Panc1 (cell line): ENCODE results near the gene RAD1. TPM values are rescaled to one million over a fixed set of nuclear protein-coding genes. Genes with fewer than 3 reads are reported as not detected.

Source experiments
- ATAC-seq: fragments of 200-7000 bp; cut with Tn5 transposase; 2 replicates; pipeline ENCODE4 v1.9.1; 2020; ENCODE audit warnings: mild to moderate bottlenecking, moderate library complexity
- BruUV-seq: library from RNA; stranded (reverse); fragments of 400-500 nt; replicated peaks from 2 replicates; lab custom pipeline; 2021; lab: Mats Ljungman, UMichigan
- CTCF ChIA-PET: fragments of 300-600 bp; sonication (Branson Sonifier 250); formaldehyde crosslinking; loops from one replicate; lab custom pipeline; 2022; ENCODE audit warnings: antibody characterized with exemption; lab: Charles Lee
- POLR2A ChIA-PET: fragments of 300-600 bp; sonication (Branson Sonifier 250); formaldehyde crosslinking; loops from one replicate; lab custom pipeline; 2022; ENCODE audit warnings: antibody characterized with exemption; lab: Charles Lee
- DNase-seq: peaks from one replicate; pipeline ENCODE4 v3.0.0-alpha.2; 2010; ENCODE audit warnings: low read depth, low spot score
- H3K27ac ChIP-seq: 2 replicates; pipeline ENCODE4 v1.5.1; 2011; ENCODE audit warnings: mild to moderate bottlenecking, low read length, inconsistent platforms
- H3K27me3 ChIP-seq: fragments of 200-500 bp; sonication (Bioruptor generic); 2 replicates; pipeline ENCODE4 v1.6.0; 2014; ENCODE audit warnings: low read length, inconsistent platforms; ENCODE audit not compliant: control insufficient read depth, insufficient read depth
- H3K36me3 ChIP-seq: fragments of 200-500 bp; sonication (Bioruptor generic); 2 replicates; pipeline ENCODE4 v1.5.1; 2014; ENCODE audit warnings: inconsistent platforms, mild to moderate bottlenecking, low read length, moderate library complexity; ENCODE audit not compliant: control insufficient read depth, insufficient read depth
- H3K4me1 ChIP-seq: 2 replicates; pipeline ENCODE4 v1.5.1; 2011; ENCODE audit warnings: inconsistent platforms, mild to moderate bottlenecking, low read length, moderate library complexity; ENCODE audit not compliant: control insufficient read depth, insufficient read depth
- H3K4me3 ChIP-seq, 2 experiments: 2 replicates each; pipeline ENCODE4 v1.5.1; 2011 to 2012; ENCODE audit warnings: low read depth in 2 of 2, low read length in 2 of 2, mild to moderate bottlenecking in 2 of 2, inconsistent platforms in 1 of 2, moderate library complexity in 1 of 2
- H3K9me3 ChIP-seq: fragments of 200-500 bp; sonication (Bioruptor generic); 2 replicates; pipeline ENCODE4 v1.5.1; 2014; ENCODE audit warnings: low read depth, mild to moderate bottlenecking, inconsistent platforms, low read length, moderate library complexity; ENCODE audit not compliant: control insufficient read depth, insufficient read depth
- POLR2AphosphoS5 ChIP-seq: IDR thresholded peaks from 2 replicates; pipeline ENCODE4 v1.6.1; 2012; ENCODE audit warnings: mild to moderate bottlenecking, low read depth, low read length, moderate library complexity
- SIN3A ChIP-seq: IDR thresholded peaks from 2 replicates; pipeline ENCODE4 v1.6.1; 2012; ENCODE audit warnings: low read depth, mild to moderate bottlenecking, low read length, moderate library complexity, borderline replicate concordance; ENCODE audit not compliant: insufficient read depth
- TCF7L2 ChIP-seq: IDR thresholded peaks from 2 replicates; pipeline ENCODE4 v1.6.1; 2011; ENCODE audit warnings: mild to moderate bottlenecking, low read depth, low read length, inconsistent platforms
- in situ Hi-C: cut with HindIII; loops from 2 replicates; pipeline ENCODE4 v1.10.0; 2016; ENCODE audit warnings: low sequenced_read_pairs, low pct_unique_long_range_greater_than_20kb
- intact Hi-C: fragments of 100-400 bp; cut with micrococcal nuclease; formaldehyde crosslinking; loops from one replicate; pipeline ENCODE4 v1.10.0; 2022; ENCODE audit not compliant: unreplicated experiment
- total RNA-seq: library from RNA; stranded (reverse); gene quantifications from one replicate; pipeline ENCODE4 v1.2.1, GENCODE V29; 2021; ENCODE audit not compliant: unreplicated experiment
- TF ChIP-seq, protein P1 (sequence below): fragments of 450-650 bp; IDR thresholded peaks from 2 replicates; pipeline ENCODE4 v1.5.1; 2017; ENCODE audit warnings: mild to moderate bottlenecking
- TF ChIP-seq, protein P2 (sequence below), 2 experiments: IDR thresholded peaks; 2 replicates each; pipeline ENCODE4 v1.6.1; 2011 to 2012; ENCODE audit warnings: low read depth in 2 of 2, control low read depth in 1 of 2, low read length in 1 of 2, mild to moderate bottlenecking in 1 of 2, moderate library complexity in 1 of 2; ENCODE audit not compliant: insufficient read depth in 1 of 2

Gene RAD1
- total RNA-seq, 1 experiment from 2014 or later = 31.8 TPM

DNA sequence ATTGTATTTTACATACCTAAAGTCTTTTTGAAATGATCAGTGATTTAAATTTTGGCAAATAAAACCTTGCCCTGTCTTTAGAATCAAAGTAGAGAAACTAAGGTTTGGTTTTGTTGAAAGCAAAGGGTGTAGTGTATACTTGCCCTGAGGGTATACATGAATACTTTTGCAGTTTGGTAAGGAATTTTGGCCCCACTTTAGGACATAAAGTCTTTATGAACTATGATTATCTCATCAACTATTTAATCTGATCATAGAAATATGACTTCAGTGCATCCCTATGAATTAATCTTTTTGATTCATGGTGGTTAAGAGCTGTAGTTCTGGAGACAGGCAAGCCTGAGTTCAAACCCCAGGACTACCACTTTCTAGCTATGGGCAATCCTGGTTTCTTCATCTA, 17.7 kb downstream of the RAD1 start:
- no peaks in the 10 kb centered on the region for H3K4me1 ChIP-seq
- intact Hi-C loops = loop anchor here (1.0 to 10.0 kb wide), 3 partner anchors 243 to 411 kb away; partner anchors contain the start of gene RAI14
- POLR2A ChIA-PET = no interaction called here
- ATAC-seq (no peak), DNase-seq (no peak)
- no peaks in the 10 kb centered on the region for H3K27me3 ChIP-seq
- in situ Hi-C loops = no loop called here
- no peaks in the 10 kb centered on the region for H3K36me3 ChIP-seq
- TF ChIP-seq, protein P1, sequence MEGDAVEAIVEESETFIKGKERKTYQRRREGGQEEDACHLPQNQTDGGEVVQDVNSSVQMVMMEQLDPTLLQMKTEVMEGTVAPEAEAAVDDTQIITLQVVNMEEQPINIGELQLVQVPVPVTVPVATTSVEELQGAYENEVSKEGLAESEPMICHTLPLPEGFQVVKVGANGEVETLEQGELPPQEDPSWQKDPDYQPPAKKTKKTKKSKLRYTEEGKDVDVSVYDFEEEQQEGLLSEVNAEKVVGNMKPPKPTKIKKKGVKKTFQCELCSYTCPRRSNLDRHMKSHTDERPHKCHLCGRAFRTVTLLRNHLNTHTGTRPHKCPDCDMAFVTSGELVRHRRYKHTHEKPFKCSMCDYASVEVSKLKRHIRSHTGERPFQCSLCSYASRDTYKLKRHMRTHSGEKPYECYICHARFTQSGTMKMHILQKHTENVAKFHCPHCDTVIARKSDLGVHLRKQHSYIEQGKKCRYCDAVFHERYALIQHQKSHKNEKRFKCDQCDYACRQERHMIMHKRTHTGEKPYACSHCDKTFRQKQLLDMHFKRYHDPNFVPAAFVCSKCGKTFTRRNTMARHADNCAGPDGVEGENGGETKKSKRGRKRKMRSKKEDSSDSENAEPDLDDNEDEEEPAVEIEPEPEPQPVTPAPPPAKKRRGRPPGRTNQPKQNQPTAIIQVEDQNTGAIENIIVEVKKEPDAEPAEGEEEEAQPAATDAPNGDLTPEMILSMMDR = no peak
- TF ChIP-seq, protein P2, sequence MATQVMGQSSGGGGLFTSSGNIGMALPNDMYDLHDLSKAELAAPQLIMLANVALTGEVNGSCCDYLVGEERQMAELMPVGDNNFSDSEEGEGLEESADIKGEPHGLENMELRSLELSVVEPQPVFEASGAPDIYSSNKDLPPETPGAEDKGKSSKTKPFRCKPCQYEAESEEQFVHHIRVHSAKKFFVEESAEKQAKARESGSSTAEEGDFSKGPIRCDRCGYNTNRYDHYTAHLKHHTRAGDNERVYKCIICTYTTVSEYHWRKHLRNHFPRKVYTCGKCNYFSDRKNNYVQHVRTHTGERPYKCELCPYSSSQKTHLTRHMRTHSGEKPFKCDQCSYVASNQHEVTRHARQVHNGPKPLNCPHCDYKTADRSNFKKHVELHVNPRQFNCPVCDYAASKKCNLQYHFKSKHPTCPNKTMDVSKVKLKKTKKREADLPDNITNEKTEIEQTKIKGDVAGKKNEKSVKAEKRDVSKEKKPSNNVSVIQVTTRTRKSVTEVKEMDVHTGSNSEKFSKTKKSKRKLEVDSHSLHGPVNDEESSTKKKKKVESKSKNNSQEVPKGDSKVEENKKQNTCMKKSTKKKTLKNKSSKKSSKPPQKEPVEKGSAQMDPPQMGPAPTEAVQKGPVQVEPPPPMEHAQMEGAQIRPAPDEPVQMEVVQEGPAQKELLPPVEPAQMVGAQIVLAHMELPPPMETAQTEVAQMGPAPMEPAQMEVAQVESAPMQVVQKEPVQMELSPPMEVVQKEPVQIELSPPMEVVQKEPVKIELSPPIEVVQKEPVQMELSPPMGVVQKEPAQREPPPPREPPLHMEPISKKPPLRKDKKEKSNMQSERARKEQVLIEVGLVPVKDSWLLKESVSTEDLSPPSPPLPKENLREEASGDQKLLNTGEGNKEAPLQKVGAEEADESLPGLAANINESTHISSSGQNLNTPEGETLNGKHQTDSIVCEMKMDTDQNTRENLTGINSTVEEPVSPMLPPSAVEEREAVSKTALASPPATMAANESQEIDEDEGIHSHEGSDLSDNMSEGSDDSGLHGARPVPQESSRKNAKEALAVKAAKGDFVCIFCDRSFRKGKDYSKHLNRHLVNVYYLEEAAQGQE (IDR thresholded peaks at IDR 0.05; ENCODE audit: insufficient read depth in 1 of 2, low read depth in 2 of 2, low read length in 1 of 2) = no peak
- no peak for TF ChIP-seq SIN3A
- no peak for TF ChIP-seq TCF7L2
- no peak for TF ChIP-seq POLR2AphosphoS5
- H3K4me3 ChIP-seq = no peak overlapping the region
- CTCF ChIA-PET = interaction anchor here (0.8 kb wide), 1 partner anchor 374 kb away, joined by 3 read pairs; no protein-coding TSS in a partner anchor
- no TSS peak for BruUV-seq
- H3K9me3 ChIP-seq = no peaks in the 10 kb centered on the region
- H3K27ac ChIP-seq = no peak overlapping the region

DNA sequence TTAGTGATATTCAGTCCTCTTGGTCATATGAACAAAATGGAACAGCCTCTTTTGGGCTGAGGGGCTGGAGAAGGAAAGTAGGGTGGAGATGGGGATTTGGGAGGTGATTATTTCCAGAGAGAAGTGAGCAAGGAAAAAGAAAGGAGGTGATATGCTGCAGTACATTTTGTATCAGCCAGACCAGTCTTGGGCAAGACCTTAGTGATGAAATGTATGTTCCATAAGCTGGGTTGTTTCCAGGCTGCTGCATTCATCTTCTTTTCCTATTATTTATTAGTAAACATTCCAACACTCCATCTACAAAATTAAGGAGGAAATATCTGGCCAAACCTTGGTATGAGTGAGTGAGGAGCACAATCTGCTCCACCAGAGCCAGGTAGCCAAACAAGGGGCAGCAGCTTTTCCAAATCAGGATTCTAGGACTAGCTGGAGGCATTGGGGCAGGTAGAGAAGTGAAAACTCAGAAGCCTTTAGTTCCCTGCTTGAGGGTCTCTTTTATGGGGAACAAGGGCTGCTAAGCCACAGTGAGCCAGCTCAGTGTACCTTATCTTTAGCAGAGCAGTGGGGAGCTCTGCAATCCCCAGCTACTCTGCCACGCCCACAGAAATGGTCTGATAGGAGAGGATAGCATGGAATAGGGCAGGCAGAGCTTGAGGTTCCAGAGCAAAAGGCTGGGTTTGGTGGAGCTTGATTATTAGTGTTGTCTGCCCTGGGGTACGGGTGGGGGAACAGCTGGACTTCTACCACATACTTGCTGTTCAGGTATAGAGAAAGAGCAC, 19.5 kb downstream of the RAD1 start:
- intact Hi-C loops (loop anchor here (10.0 kb wide), 1 partner anchor 241 kb away; the partner anchor contains the start of gene RAI14), in situ Hi-C loops (no loop called here)
- BruUV-seq = no TSS peak
- no peaks in the 10 kb centered on the region for H3K36me3 ChIP-seq
- ChIA-PET CTCF (interaction anchor here (1.6 kb wide), 1 partner anchor 410 kb away, joined by 6 read pairs; no protein-coding TSS in a partner anchor), POLR2A (no interaction called here)
- H3K9me3 ChIP-seq = no peaks in the 10 kb centered on the region
- H3K4me3 ChIP-seq = no peak overlapping the region
- DNase-seq = no peak
- no peak for ATAC-seq
- TF ChIP-seq POLR2AphosphoS5 = no peak
- H3K27me3 ChIP-seq = peaks cover 3% of the 10 kb centered on the region; the same call in 1 of the 2 replicates
- H3K27ac ChIP-seq = no peak overlapping the region
- no peaks in the 10 kb centered on the region for H3K4me1 ChIP-seq

DNA sequence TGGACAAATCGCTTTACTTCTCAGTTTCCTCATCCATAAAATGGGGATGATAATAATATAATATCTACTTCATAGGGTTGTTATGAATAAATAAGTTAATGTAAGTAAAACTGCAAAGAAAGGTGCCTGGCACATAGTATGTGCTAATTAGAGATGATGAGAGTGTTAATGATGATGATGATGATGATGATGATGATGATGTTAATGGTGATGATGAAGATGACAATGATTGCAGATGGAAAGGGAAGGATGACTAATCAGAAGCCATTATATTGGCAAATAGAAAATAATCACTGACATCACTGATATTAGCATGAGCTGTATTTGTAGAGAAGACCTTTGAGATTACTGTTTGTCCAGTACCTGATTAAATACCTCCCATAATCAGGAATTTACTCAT, 20.6 kb downstream of the RAD1 start:
- H3K36me3 ChIP-seq = no peaks in the 10 kb centered on the region
- ATAC-seq (no peak), DNase-seq (no peak)
- H3K27ac ChIP-seq = no peak overlapping the region
- no TSS peak for BruUV-seq
- TF ChIP-seq POLR2AphosphoS5 = no peak
- TF ChIP-seq SIN3A = no peak
- TF ChIP-seq, protein P1 = no peak
- in situ Hi-C loops = no loop called here
- ChIA-PET CTCF (no interaction called here), POLR2A (no interaction called here)
- H3K9me3 ChIP-seq = no peaks in the 10 kb centered on the region
- H3K4me1 ChIP-seq = no peaks in the 10 kb centered on the region
- intact Hi-C loops = loop anchor here (10.0 kb wide), 1 partner anchor 240 kb away; the partner anchor contains the start of gene RAI14
- peaks cover 3% of the 10 kb centered on the region; the same call in 1 of the 2 replicates for H3K27me3 ChIP-seq
- H3K4me3 ChIP-seq = no peak overlapping the region
